Measurements from ENCODE around the gene CEP89.
"Not testable (repeated sequence)": the region's sequence is repeated elsewhere in the genome, so short reads cannot be mapped to it uniquely, and the experiment has no call there.

Gene CEP89

DNA sequence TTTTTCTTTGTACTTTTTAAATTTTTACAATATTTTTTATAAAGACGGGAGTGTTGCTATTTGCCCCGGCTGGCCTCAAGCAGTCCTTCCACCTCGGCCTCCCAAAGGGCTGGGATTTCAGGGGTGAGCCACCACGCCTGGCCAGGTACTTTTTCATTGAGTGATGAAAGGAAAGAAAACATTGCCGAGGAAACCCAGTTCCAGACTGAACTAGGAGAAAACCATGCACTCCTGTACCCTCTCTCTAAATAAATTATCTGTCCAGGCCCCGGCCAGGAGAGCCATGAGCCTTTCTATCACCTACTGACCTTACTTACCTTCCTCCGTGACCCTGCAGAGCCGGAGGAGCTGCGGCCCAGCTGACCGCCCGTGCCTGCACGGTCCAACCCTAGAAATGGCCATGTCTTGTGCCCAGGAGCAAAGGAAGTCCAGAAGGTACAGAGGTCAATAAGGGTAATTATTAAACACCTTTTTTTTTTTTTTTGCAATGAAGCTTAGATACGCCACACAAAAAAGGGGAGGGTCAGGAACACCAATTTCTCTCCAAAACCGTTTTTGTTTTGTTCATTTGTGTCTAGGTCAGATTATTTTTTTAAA, 102.3 kb downstream of the CEP89 start, which contains the start of gene SLC7A9:
Gene SLC7A9 (minus strand): TSS at position 399 of the 597 bp plus-strand sequence. CDS start 1,233 bp downstream, outside the sequence.
- TF ChIP-seq, protein P1, sequence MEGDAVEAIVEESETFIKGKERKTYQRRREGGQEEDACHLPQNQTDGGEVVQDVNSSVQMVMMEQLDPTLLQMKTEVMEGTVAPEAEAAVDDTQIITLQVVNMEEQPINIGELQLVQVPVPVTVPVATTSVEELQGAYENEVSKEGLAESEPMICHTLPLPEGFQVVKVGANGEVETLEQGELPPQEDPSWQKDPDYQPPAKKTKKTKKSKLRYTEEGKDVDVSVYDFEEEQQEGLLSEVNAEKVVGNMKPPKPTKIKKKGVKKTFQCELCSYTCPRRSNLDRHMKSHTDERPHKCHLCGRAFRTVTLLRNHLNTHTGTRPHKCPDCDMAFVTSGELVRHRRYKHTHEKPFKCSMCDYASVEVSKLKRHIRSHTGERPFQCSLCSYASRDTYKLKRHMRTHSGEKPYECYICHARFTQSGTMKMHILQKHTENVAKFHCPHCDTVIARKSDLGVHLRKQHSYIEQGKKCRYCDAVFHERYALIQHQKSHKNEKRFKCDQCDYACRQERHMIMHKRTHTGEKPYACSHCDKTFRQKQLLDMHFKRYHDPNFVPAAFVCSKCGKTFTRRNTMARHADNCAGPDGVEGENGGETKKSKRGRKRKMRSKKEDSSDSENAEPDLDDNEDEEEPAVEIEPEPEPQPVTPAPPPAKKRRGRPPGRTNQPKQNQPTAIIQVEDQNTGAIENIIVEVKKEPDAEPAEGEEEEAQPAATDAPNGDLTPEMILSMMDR (IDR thresholded peaks at IDR 0.05; ENCODE audit: borderline replicate concordance, insufficient read depth, low read depth, low read length) = no peak
- no peak within 1 kb of the TSS for H3K4me3 ChIP-seq (ENCODE audit: low read depth, low read length)

DNA sequence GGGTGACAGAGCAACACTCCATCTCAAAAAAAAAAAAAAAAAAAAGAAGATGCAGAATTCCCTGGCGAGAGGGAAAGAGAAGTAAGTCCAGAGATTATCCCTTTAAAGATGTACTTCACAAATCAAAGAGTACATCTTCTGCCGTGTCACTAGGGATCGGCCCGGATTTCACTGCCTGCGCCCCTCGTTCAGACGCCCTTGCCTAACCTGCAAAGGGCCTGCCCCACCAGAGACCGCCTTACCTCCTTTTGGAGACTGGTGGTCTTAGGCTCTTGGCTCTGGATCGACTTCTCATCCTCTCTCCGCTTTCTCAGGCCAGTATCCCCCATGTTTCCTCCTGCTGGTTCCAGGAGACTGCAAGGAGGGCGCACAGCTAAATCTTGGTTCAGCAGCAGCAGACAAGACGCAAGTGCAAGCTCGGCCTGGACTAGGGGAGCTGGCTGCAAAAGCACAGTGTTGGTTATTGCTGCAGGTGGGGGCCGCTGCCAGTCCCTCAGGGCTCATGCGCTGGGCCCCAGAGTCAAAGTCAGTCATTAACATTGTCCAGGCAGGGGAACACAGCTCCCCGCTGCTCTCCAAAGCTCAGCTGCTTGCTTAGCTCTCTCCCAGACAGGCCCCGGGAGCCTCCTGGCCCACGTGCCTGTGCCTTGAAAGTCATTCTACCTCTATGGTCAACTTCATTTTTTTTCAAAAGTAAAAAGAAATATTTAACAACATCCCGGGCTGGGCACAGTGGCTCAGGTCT, 103.4 kb downstream of the CEP89 start:
- TF ChIP-seq, protein P1 (IDR thresholded peaks at IDR 0.05; ENCODE audit: borderline replicate concordance, insufficient read depth, low read depth, low read length) = no peak
- H3K4me3 ChIP-seq (ENCODE audit: low read depth, low read length) = no peak overlapping the region

DNA sequence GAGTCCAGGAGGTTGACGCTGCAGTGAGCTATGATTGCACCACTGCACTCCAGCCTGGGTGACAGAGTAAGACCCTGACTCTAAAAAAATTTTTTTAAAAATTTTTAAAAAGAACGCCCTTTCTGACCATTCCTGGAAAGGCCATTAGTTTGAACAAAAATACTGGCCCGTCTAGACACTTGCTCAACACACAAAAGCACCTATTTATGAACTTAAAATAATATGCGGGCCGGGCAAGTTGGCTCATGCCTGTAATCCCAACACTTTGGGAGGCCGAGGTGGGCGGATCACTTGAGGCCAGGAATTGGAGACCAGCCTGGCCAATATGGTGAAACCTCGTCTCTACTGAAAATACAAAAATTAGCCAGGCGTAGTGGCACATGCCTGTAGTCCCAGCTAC, 104.3 kb downstream of the CEP89 start:
- H3K4me3 ChIP-seq (ENCODE audit: low read depth, low read length) = not testable (repeated sequence)

DNA sequence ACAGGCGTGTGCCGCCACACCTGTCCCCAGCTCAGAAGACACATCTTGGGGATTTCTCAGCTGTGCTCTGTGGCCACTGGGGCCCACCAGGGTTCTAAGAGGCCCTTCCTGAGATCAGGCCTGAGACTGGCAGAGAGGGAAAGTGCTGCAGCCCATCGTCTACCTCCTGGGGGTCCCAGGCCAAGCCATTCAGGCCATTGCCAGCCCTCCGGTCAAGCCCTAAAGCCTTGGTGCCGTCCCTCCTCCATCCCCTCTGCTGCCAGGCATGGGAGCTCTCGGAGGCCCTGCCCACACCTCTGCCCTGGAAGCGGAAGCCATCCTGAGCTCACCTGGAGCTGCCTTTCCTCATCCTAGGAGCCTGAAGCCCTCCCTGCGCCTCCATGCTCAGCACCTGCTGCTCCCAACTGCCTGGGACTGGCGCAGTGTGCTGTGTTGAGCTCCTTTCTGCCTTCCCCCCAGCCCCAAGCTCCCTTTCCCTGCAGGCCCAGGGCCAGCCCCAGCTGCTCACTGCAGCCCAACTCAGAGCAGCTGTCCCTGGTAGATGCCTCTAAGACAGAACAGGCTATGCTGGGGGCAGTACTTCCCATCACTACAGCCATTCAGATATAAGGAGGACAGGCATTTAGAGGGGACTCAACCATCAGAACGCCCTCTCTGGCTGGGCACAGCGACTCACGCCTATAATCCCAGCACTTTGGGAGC, 105.0 kb downstream of the CEP89 start:
- H3K4me3 ChIP-seq (ENCODE audit: low read depth, low read length) = no peak overlapping the region
- TF ChIP-seq, protein P1 (IDR thresholded peaks at IDR 0.05; ENCODE audit: borderline replicate concordance, insufficient read depth, low read depth, low read length) = no peak

DNA sequence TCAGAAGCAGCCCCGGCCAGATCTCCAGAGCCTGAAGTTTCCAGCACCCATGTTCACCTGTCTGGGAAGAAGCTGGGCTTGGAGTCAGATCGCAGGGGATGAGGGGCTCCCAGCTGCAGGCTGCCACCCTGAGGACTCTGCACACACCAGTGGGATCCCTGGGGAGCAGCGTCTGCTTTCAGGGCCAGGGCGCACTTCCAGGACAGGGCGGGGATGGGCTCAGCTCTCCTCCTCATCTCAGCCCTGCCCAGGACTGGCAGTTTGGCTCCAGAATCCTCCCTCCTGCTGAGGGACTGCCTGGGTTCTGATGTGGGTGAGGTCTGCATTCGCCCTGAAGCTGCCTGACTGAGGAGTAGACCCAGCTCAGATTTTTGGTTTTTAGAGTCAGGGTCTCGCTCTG, 105.7 kb downstream of the CEP89 start:
- TF ChIP-seq, protein P1 (IDR thresholded peaks at IDR 0.05; ENCODE audit: borderline replicate concordance, insufficient read depth, low read depth, low read length) = no peak
- no peak overlapping the region for H3K4me3 ChIP-seq (ENCODE audit: low read depth, low read length)

DNA sequence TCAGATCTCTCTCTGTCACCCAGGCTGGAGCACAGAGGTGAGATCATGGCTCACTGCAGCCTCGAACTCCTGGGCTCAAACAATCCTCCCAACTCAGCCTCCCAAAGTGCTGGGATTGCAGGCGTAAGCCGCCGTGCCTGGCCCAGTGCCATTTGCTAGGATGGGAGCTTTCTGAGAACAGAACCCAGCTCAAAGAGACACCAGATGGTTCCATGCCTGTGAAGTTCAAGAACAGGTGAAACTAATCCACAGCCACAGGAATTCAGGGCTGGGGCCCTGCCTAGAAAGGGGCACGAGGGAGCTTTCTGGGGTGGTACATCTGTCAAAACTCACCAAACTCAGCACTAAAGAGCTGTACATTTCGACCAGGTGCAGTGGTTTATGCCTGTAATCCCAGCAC, 106.4 kb downstream of the CEP89 start:
- H3K4me3 ChIP-seq (ENCODE audit: low read depth, low read length) = no peak overlapping the region
- TF ChIP-seq, protein P1 (IDR thresholded peaks at IDR 0.05; ENCODE audit: borderline replicate concordance, insufficient read depth, low read depth, low read length) = no peak

DNA sequence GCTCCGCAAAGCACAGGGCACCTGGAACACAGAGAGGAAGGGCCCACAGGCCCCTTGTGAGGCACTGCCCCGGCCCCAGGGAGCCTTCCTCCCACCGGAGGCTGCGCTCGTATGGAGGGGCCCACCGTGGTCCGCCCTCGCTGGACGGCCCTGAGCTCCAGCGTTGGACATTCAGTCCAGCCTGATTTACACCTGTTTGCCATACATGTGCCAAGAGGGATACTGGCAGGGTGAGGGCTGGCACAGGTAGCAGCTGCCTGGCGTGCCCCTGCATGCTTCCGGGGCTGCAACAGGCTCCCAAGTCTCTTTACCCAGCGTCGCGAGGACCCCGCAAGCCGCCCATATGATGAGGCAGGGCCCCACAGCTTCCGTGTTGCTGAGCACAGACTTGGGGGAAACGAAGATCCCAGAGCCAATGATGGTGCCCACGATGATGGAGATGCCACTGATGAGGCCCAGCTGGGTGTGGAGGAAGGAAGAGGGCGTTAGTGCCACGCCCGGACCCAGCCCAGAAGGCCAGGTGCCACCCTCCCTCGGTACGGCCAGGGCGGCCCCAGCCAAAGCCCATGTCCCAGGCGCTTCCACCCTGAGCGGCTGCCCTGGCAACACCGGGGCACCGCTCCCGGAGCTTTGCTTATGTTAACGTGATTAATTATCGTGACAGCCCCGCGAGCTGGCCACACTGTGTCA, 107.3 kb downstream of the CEP89 start:
- no peak overlapping the region for H3K4me3 ChIP-seq (ENCODE audit: low read depth, low read length)
- TF ChIP-seq, protein P1 (IDR thresholded peaks at IDR 0.05; ENCODE audit: borderline replicate concordance, insufficient read depth, low read depth, low read length) = no peak
